Loucy (cell line): ENCODE results near the gene MAN2C1.
A peak's percentile ranks its signal among the peaks of the same experiment; 100 is the strongest.

Experiments
- H2AFZ ChIP-seq: fragments of 200-600 bp; sonication (generic); 2 replicates; pipeline ENCODE4 v1.6.0; 2016; ENCODE audit warnings: antibody characterized with exemption, mild to moderate bottlenecking, low read length, moderate library complexity
- H3F3A ChIP-seq: fragments of 200-600 bp; 2 replicates; pipeline ENCODE4 v1.6.0; 2016; ENCODE audit warnings: antibody characterized with exemption, low read depth, mild to moderate bottlenecking
- H3K27me3 ChIP-seq: fragments of 200-600 bp; sonication (generic); 2 replicates; pipeline ENCODE4 v1.6.1; 2014; ENCODE audit warnings: low read length, mild to moderate bottlenecking; ENCODE audit not compliant: insufficient read depth, poor library complexity, severe bottlenecking
- H3K36me3 ChIP-seq: fragments of 200-600 bp; sonication (generic); 2 replicates; pipeline ENCODE4 v1.6.1; 2016; ENCODE audit warnings: low read length; ENCODE audit not compliant: insufficient read depth
- H3K4me1 ChIP-seq: fragments of 200-600 bp; sonication (generic); 2 replicates; pipeline ENCODE4 v1.5.1; 2014; ENCODE audit warnings: low read length, mild to moderate bottlenecking; ENCODE audit not compliant: insufficient read depth, poor library complexity, severe bottlenecking
- H3K4me2 ChIP-seq: fragments of 200-600 bp; sonication (generic); 2 replicates; pipeline ENCODE4 v1.6.0; 2014; ENCODE audit warnings: antibody characterized with exemption, low read length, low read depth, mild to moderate bottlenecking; ENCODE audit not compliant: poor library complexity, severe bottlenecking
- H3K4me3 ChIP-seq: fragments of 200-600 bp; sonication (generic); 2 replicates; pipeline ENCODE4 v1.5.1; 2014; ENCODE audit warnings: low read length, mild to moderate bottlenecking, mixed read lengths; ENCODE audit not compliant: poor library complexity, severe bottlenecking
- H3K79me2 ChIP-seq: fragments of 200-600 bp; sonication (generic); 2 replicates; pipeline ENCODE4 v1.6.1; 2014; ENCODE audit warnings: low read length; ENCODE audit not compliant: insufficient read depth
- H3K9ac ChIP-seq: fragments of 200-600 bp; sonication (generic); 2 replicates; pipeline ENCODE4 v1.6.0; 2014; ENCODE audit warnings: mild to moderate bottlenecking, low read depth, low read length, moderate library complexity; ENCODE audit not compliant: poor library complexity, severe bottlenecking
- H3K9me2 ChIP-seq: fragments of 200-600 bp; sonication (generic); replicated peaks from 2 replicates; pipeline ENCODE4 v1.6.1; 2016; ENCODE audit warnings: low read depth, low read length, mixed read lengths
- H3K9me3 ChIP-seq: fragments of 200-600 bp; sonication (generic); 2 replicates; pipeline ENCODE4 v1.6.1; 2014; ENCODE audit warnings: mild to moderate bottlenecking, antibody characterized with exemption, low read length, low read depth; ENCODE audit not compliant: insufficient read depth
- H4K20me1 ChIP-seq: fragments of 200-600 bp; sonication (generic); 2 replicates; pipeline ENCODE4 v1.6.0; 2014; ENCODE audit warnings: antibody characterized with exemption, low read length, mild to moderate bottlenecking; ENCODE audit not compliant: insufficient read depth, poor library complexity, severe bottlenecking
- CTCF ChIP-seq: fragments of 200-600 bp; sonication (generic); conservative IDR thresholded peaks from 2 replicates; pipeline ENCODE4 v1.5.1; 2014; ENCODE audit warnings: mild to moderate bottlenecking, antibody characterized with exemption, low read length
- EZH2phosphoT487 ChIP-seq: fragments of 200-600 bp; IDR thresholded peaks from 2 replicates; pipeline ENCODE4 v1.6.1; 2018; ENCODE audit warnings: antibody characterized with exemption, mild to moderate bottlenecking, moderate library complexity, borderline replicate concordance

Gene MAN2C1

GRCh38 chr15:75367913-75368688, at the start of gene MAN2C1:
Gene MAN2C1, minus strand, starts transcription at chr15:75368607. Its CDS starts 24 bp downstream, at chr15:75368583.
- Histone ChIP-seq H3K9ac (peak within 1 kb of the TSS; percentile 88), H3K4me1 (peaks cover 17% of the 10 kb centered on the region), H3K4me2 (peak within 1 kb of the TSS; percentile 93), H3K9me3 (no peaks in the 10 kb centered on the region), H2AFZ (peak within 1 kb of the TSS; percentile 78), H3K9me2 (no peaks in the 10 kb centered on the region), H3F3A (no peaks in the 10 kb centered on the region), H3K79me2 (peaks cover 24% of the 10 kb centered on the region), H3K36me3 (peaks cover 42% of the 10 kb centered on the region), H3K27me3 (no peaks in the 10 kb centered on the region), H3K4me3 (peak within 1 kb of the TSS; percentile 85), H4K20me1 (no peaks in the 10 kb centered on the region)
- TF ChIP-seq EZH2phosphoT487 (no peak), CTCF (no peak; the same call in 1 of the 2 replicates)

- no peaks in the 10 kb centered on the region for H3K4me1 ChIP-seq
- TF ChIP-seq CTCF (no peak), EZH2phosphoT487 (no peak)
- H2AFZ ChIP-seq: no peak overlapping the region
- H3K9ac ChIP-seq: no peak overlapping the region
- H3F3A ChIP-seq: no peaks in the 10 kb centered on the region
- H3K27me3 ChIP-seq: no peaks in the 10 kb centered on the region
- H3K9me2 ChIP-seq: no peaks in the 10 kb centered on the region
- peaks cover 85% of the 10 kb centered on the region for H3K36me3 ChIP-seq
- H3K9me3 ChIP-seq: no peaks in the 10 kb centered on the region
- peaks cover 12% of the 10 kb centered on the region; the same call in 1 of the 2 replicates for H3K79me2 ChIP-seq
- H3K4me2 ChIP-seq: no peak overlapping the region
- no peak overlapping the region for H3K4me3 ChIP-seq
- H4K20me1 ChIP-seq: peaks cover 15% of the 10 kb centered on the region
These were observed 48.2 kb upstream of the MAN2C1 start for GRCh38 chr15:75416584-75416983.

GRCh38 chr15:75410196-75410595, 41.8 kb upstream of the MAN2C1 start:
- H3K4me2 ChIP-seq: no peak overlapping the region
- H3K4me3 ChIP-seq: no peak overlapping the region
- H3K36me3 ChIP-seq: peaks cover 93% of the 10 kb centered on the region
- H3K27me3 ChIP-seq: no peaks in the 10 kb centered on the region
- no peak overlapping the region for H3K9ac ChIP-seq
- H3K9me2 ChIP-seq: no peaks in the 10 kb centered on the region
- H4K20me1 ChIP-seq: peaks cover 10% of the 10 kb centered on the region
- no peaks in the 10 kb centered on the region for H3K4me1 ChIP-seq
- H3K9me3 ChIP-seq: no peaks in the 10 kb centered on the region
- TF ChIP-seq CTCF (no peak), EZH2phosphoT487 (no peak)
- H2AFZ ChIP-seq: no peak overlapping the region
- no peaks in the 10 kb centered on the region for H3F3A ChIP-seq
- no peaks in the 10 kb centered on the region for H3K79me2 ChIP-seq
